Transverse colon (tissue), 4 donors: ENCODE data around the gene IL3. TPM values are rescaled to one million over a fixed set of nuclear protein-coding genes. Genes with fewer than 3 reads are reported as not detected.
"Not testable (repeated sequence)": the region's sequence is repeated elsewhere in the genome, so short reads cannot be mapped to it uniquely, and the experiment has no call there.

Experiments
- DNase-seq: peaks from one replicate; pipeline ENCODE4 v3.0.0-alpha.2; 2019
- H3K27ac ChIP-seq, 4 donors: fragments of 200-600 bp; sonication (generic); 2 replicates each; pipeline ENCODE4 v1.5.1; 2016 to 2018; ENCODE audit warnings: inconsistent platforms in 4 of 4
- H3K27me3 ChIP-seq: fragments of 200-600 bp; sonication (generic); 2 replicates; pipeline ENCODE4 v1.5.1; 2017; ENCODE audit warnings: inconsistent platforms
- H3K36me3 ChIP-seq, 4 donors: fragments of 200-600 bp; sonication (generic); 2 replicates each; pipeline ENCODE4 v1.5.1; 2017 to 2019; ENCODE audit warnings: inconsistent platforms in 4 of 4
- H3K4me1 ChIP-seq, 4 donors: fragments of 200-600 bp; sonication (generic); 2 replicates each; pipeline ENCODE4 v1.5.1; 2017 to 2020; ENCODE audit warnings: inconsistent platforms in 4 of 4
- H3K4me3 ChIP-seq, 4 donors: fragments of 200-600 bp; sonication (generic); 1 replicate in 1 of 4; 2 replicates in 3 of 4; pipeline versions ENCODE4 v1.5.1 to v1.6.1; 2017 to 2019; ENCODE audit warnings: inconsistent platforms in 4 of 4
- H3K9me3 ChIP-seq, 2 donors: fragments of 200-600 bp; sonication (generic); 2 replicates each; pipeline ENCODE4 v1.5.1; 2017 to 2019; ENCODE audit warnings: inconsistent platforms in 2 of 2
- EP300 ChIP-seq: sonication (generic); formaldehyde crosslinking; IDR thresholded peaks from one replicate; pipeline ENCODE4 v1.6.1; 2017; ENCODE audit warnings: antibody characterized with exemption, low read depth
- POLR2A ChIP-seq: fragments of 450-650 bp; IDR thresholded peaks from one replicate; pipeline ENCODE4 v1.6.1; 2016; ENCODE audit warnings: antibody characterized with exemption, mild to moderate bottlenecking, moderate library complexity
- POLR2AphosphoS5 ChIP-seq, 3 donors: sonication (generic); formaldehyde crosslinking; IDR thresholded peaks; one replicate each; pipeline ENCODE4 v1.6.1; 2016; ENCODE audit warnings: antibody characterized with exemption in 3 of 3
- WGBS, 2 donors: methylation state at CpG; one replicate each; pipeline ENCODE4 v1.1.5; 2018; ENCODE audit warnings: low coverage in 1 of 2; 5-methylcytosine and 5-hydroxymethylcytosine counted together
- in situ Hi-C, 4 donors: fragments of 200-750 bp; cut with MboI; loops; one replicate each; pipeline versions ENCODE4 v1.15.0 to v1.15.1; 2017; ENCODE audit warnings: low sequenced_read_pairs in 3 of 4, low pct_ligation_motif_present in 1 of 4, low pct_unique_long_range_greater_than_20kb in 1 of 4
- intact Hi-C: fragments of 100-400 bp; cut with DNase I; formaldehyde crosslinking; loops from one replicate; pipeline ENCODE4 v1.15.1; 2023; ENCODE audit warnings: low total_unique reads
- total RNA-seq, 4 donors: library from RNA; depleted of rRNA; stranded (reverse); fragments of >200 nt; gene quantifications; one replicate each; pipeline ENCODE4 v1.1.0, GENCODE V29; 2016
- TF ChIP-seq, protein P1 (sequence below), 5 experiments: fragments of 200-600 bp in 3 of 5; fragments of 450-650 bp in 2 of 5; sonication (generic) in 3 of 5; IDR thresholded peaks; 1 replicate in 2 of 5; 2 replicates in 3 of 5; pipeline ENCODE4 v1.5.1; 2016 to 2017; ENCODE audit warnings: antibody characterized with exemption in 5 of 5, inconsistent platforms in 3 of 5, mild to moderate bottlenecking in 2 of 5, moderate library complexity in 1 of 5

IL3 gene
- total RNA-seq, 4 donors from 2014 or later = not detected

DNA sequence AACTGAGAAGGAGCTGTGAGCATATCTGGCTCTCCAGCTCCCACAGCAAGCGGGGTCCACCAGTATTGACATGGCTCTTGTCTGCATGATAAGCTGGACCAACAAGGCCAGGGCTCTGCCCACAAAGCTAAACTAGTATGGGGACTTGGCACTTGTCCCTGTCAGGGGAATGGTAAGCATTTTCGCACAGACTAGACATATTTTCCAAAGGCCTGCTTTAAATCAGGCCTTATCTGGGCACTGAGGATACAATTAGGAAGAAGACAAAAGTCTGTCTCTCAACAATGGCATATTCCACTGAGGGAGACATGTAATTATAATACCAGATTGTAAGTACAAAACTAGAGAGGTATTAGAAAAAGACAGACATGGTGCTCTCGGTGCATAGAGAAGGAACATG, 45.2 kb downstream of the IL3 start:
- in situ Hi-C loops = no loop called here
- intact Hi-C loops = no loop called here
- Histone ChIP-seq H3K27me3 (no peaks in the 10 kb centered on the region), H3K9me3 (no peaks in the 10 kb centered on the region), H3K4me3 (no peak overlapping the region), H3K36me3 (no peaks in the 10 kb centered on the region), H3K27ac (no peak overlapping the region), H3K4me1 (peaks cover 2 to 14% (median 11%) of the 10 kb centered on the region in 4 donors)
- no peak for DNase-seq
- 83 to 92% methylated on average over 1 to 3 of the region's 3 CpGs for WGBS, 2 donors
- no peak for TF ChIP-seq EP300
- TF ChIP-seq POLR2AphosphoS5 (IDR thresholded peaks at IDR 0.05) = no peak
- TF ChIP-seq, protein P1, sequence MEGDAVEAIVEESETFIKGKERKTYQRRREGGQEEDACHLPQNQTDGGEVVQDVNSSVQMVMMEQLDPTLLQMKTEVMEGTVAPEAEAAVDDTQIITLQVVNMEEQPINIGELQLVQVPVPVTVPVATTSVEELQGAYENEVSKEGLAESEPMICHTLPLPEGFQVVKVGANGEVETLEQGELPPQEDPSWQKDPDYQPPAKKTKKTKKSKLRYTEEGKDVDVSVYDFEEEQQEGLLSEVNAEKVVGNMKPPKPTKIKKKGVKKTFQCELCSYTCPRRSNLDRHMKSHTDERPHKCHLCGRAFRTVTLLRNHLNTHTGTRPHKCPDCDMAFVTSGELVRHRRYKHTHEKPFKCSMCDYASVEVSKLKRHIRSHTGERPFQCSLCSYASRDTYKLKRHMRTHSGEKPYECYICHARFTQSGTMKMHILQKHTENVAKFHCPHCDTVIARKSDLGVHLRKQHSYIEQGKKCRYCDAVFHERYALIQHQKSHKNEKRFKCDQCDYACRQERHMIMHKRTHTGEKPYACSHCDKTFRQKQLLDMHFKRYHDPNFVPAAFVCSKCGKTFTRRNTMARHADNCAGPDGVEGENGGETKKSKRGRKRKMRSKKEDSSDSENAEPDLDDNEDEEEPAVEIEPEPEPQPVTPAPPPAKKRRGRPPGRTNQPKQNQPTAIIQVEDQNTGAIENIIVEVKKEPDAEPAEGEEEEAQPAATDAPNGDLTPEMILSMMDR (IDR thresholded peaks at IDR 0.05) = no peak
- TF ChIP-seq POLR2A = no peak

DNA sequence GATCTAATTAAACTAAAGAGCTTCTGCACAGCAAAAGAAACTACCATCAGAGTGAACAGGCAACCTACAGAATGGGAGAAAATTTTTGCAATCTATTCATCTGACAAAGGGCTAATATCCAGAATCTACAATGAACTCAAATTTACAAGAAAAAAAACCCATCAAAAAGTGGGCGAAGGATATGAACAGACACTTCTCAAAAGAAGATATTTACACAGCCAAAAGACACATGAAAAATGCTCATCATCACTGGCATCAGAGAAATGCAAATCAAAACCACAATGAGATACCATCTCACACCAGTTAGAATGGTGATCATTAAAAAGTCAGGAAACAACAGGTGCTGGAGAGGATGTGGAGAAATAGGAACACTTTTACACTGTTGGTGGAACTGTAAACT, 48.0 kb downstream of the IL3 start:
- H3K36me3 ChIP-seq, H3K4me3 ChIP-seq, intact Hi-C loops, H3K9me3 ChIP-seq, H3K4me1 ChIP-seq, DNase-seq, H3K27ac ChIP-seq, in situ Hi-C loops, H3K27me3 ChIP-seq: not testable (repeated sequence)
- 100% methylated on average over 1 of the region's 1 CpG for WGBS, 2 donors

DNA sequence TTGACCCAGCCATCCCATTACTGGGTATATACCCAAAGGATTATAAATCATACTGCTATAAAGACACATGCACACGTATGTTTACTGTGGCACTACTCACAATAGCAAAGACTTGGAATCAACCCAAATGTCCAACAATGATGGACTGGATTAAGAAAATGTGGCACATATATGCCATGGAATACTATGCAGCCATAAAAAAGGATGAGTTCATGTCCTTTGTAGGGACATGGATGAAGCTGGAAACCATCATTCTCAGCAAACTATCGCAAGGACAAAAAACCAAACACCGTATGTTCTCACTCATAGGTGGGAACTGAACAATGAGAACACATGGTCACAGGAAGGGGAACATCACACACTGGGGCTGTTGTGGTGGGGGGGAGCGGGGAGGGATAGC, 48.5 kb downstream of the IL3 start:
- H3K4me3 ChIP-seq, H3K36me3 ChIP-seq, H3K4me1 ChIP-seq, H3K9me3 ChIP-seq, DNase-seq, in situ Hi-C loops, intact Hi-C loops, H3K27me3 ChIP-seq, H3K27ac ChIP-seq: not testable (repeated sequence)
- WGBS, 2 donors = 89 to 100% methylated on average over 1 to 4 of the region's 4 CpGs

DNA sequence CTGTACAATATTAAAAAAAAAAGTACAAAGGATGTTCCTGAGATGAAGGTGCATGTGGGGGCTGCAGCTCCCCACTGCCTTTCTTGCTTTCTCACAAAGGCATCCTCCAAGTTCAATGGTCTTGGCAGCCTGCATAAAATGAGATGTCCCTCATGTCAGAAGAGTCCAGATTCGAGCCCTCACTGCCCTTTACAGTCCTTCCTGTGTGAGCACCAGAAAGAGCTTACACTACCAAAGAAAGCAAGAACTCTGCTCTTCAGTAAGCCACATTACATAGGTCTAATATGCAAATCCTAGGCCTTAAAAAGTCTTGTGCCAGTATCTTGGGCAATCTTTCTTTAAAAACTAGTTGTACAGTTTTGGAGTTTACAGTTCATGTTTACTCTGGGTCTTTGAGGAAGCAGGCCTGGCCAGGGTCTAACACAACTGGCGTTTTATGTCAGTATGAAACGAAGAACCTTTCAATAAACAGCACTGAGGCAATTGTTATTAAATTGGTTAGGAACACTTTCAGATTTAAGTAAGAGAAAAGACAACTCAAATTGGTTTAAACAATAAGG, 49.1 kb downstream of the IL3 start:
- in situ Hi-C loops = no loop called here
- TF ChIP-seq EP300 (no peak), POLR2A (no peak), POLR2AphosphoS5 (IDR thresholded peaks at IDR 0.05) (no peak)
- TF ChIP-seq, protein P1 (IDR thresholded peaks at IDR 0.05) = no peak
- WGBS, 2 donors = 21 to 50% methylated on average over 2 to 3 of the region's 3 CpGs

DNA sequence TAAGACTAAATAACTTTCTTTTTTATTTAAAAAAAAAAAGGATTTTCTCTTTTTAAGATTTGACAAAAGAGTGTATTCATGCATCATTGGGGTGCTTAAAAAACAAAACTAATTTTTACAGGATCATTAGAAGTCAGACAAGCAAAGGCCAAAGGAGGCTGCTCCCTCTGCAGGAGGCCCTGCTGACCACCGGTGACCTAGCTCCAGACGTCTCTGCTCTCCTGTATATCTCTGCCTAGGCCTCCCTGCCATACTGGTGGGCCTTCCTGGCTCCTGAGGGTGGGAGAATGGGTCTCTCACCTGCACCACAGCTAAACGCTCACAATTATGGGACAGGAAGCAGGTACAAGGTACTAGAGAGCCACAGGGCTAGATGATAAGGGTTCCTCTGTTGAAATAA, 49.7 kb downstream of the IL3 start:
- WGBS, 2 donors = 72 to 81% methylated on average over 2 to 3 of the region's 3 CpGs
- intact Hi-C loops (no loop called here), in situ Hi-C loops (no loop called here)
- TF ChIP-seq POLR2AphosphoS5 (IDR thresholded peaks at IDR 0.05) (no peak), EP300 (no peak), POLR2A (no peak)
- TF ChIP-seq, protein P1 (IDR thresholded peaks at IDR 0.05) = no peak
- Histone ChIP-seq H3K4me3 (no peak overlapping the region), H3K27ac (no peak overlapping the region), H3K36me3 (no peaks in the 10 kb centered on the region), H3K27me3 (no peaks in the 10 kb centered on the region), H3K4me1 (no peaks in the 10 kb centered on the region), H3K9me3 (no peaks in the 10 kb centered on the region)
- DNase-seq = no peak

More for the DNA sequence above, 49.1 kb downstream of the IL3 start:
- intact Hi-C loops = no loop called here
- H3K36me3 ChIP-seq = no peaks in the 10 kb centered on the region
- H3K9me3 ChIP-seq = no peaks in the 10 kb centered on the region
- H3K4me1 ChIP-seq = no peaks in the 10 kb centered on the region
- no peak overlapping the region for H3K4me3 ChIP-seq
- no peaks in the 10 kb centered on the region for H3K27me3 ChIP-seq
- DNase-seq = no peak
- H3K27ac ChIP-seq = no peak overlapping the region
